ENCODE measurements around the gene NRN1L.
A peak's percentile ranks its signal among the peaks of the same experiment; 100 is the strongest.

The NRN1L gene

GRCh38 chr16:67841816-67842508 lies 42.7 kb upstream of the NRN1L start, which contains the start of gene THAP11:
Gene THAP11 (plus strand): TSS chr16:67842320. CDS start chr16:67842555, 235 bp downstream.
- Histone ChIP-seq H4K91ac (ENCODE audit: low read depth, low read length, poor library complexity) (peak within 1 kb of the TSS; percentile 22), H2BK12ac (ENCODE audit: low read length) (peak within 1 kb of the TSS; percentile 51), H3K9ac (ENCODE audit: low read depth, low read length, poor library complexity) (peak within 1 kb of the TSS; percentile 98), H3K4me3 (ENCODE audit: low read length in 2 of 2) (peak within 1 kb of the TSS; percentile 88 to 91), H3K4ac (ENCODE audit: low read length) (no peak within 1 kb of the TSS), H4K8ac (ENCODE audit: low read depth, low read length) (no peak within 1 kb of the TSS), H3K27ac (replicated peaks; ENCODE audit: low read length) (peak within 1 kb of the TSS; percentile 98), H3K27me3 (ENCODE audit: control insufficient read depth in 3 of 3, insufficient read depth in 3 of 3, low read depth in 1 of 3, low read length in 3 of 3) (no peaks in the 10 kb centered on the region), H3K79me1 (ENCODE audit: low read depth, low read length) (peaks cover 9% of the 10 kb centered on the region), H3K14ac (ENCODE audit: low read length) (peak within 1 kb of the TSS; percentile 98), H3K4me1 (ENCODE audit: control insufficient read depth in 2 of 2, insufficient read depth in 1 of 2, low read depth in 1 of 2, low read length in 2 of 2) (peaks cover 20 to 23% of the 10 kb centered on the region in 2 donors), H3K4me2 (ENCODE audit: insufficient read depth, low read length, poor library complexity, severe bottlenecking) (peak within 1 kb of the TSS; percentile 89), H3K23ac (ENCODE audit: low read depth, low read length, poor library complexity) (peak within 1 kb of the TSS; percentile 99), H2AK5ac (ENCODE audit: low read depth, low read length) (peak within 1 kb of the TSS; percentile 35), H2BK120ac (ENCODE audit: low read depth, low read length) (no peak within 1 kb of the TSS), H2AFZ (ENCODE audit: low read length) (peak within 1 kb of the TSS; percentile 100), H2BK15ac (ENCODE audit: low read length) (peak within 1 kb of the TSS; percentile 95), H3K9me3 (replicated peaks in 1 of 2; ENCODE audit: control insufficient read depth in 2 of 2, insufficient read depth in 1 of 2, low read depth in 1 of 2, low read length in 2 of 2) (no peaks in the 10 kb centered on the region), H3K36me3 (replicated peaks in 1 of 2; ENCODE audit: control insufficient read depth in 2 of 2, insufficient read depth in 2 of 2, low read length in 2 of 2) (peaks cover 3 to 16% of the 10 kb centered on the region in 2 donors), H2BK5ac (ENCODE audit: low read length) (peak within 1 kb of the TSS; percentile 97), H3K18ac (ENCODE audit: low read length) (peak within 1 kb of the TSS; percentile 100)
- DNase-seq (ENCODE audit: low spot score), result peak; percentile 97
- no CpG with 5 or more reads among the region's 83 CpGs for WGBS, 2 donors (ENCODE audit: extremely low coverage in 2 of 2, insufficient read length in 2 of 2, insufficient replicate concordance in 1 of 2)

GRCh38 chr16:67842509-67843342 lies 42.0 kb upstream of the NRN1L start:
- peak overlapping the region; percentile 98 for H3K9ac ChIP-seq (ENCODE audit: low read depth, low read length, poor library complexity)
- H2BK5ac ChIP-seq (ENCODE audit: low read length), result peak overlapping the region; percentile 97
- peak overlapping the region; percentile 51 for H3K27ac ChIP-seq (replicated peaks; ENCODE audit: low read length)
- no peaks in the 10 kb centered on the region for H3K27me3 ChIP-seq (ENCODE audit: control insufficient read depth in 3 of 3, insufficient read depth in 3 of 3, low read depth in 1 of 3, low read length in 3 of 3)
- H2BK120ac ChIP-seq (ENCODE audit: low read depth, low read length), result no peak overlapping the region
- peak overlapping the region; percentile 95 for H2BK15ac ChIP-seq (ENCODE audit: low read length)
- H3K4me2 ChIP-seq (ENCODE audit: insufficient read depth, low read length, poor library complexity, severe bottlenecking), result peak overlapping the region; percentile 89
- H3K4me1 ChIP-seq (ENCODE audit: control insufficient read depth in 2 of 2, insufficient read depth in 1 of 2, low read depth in 1 of 2, low read length in 2 of 2), result peaks cover 20 to 23% of the 10 kb centered on the region in 2 donors
- peak; percentile 50 for DNase-seq (ENCODE audit: low spot score)
- peak overlapping the region; percentile 100 for H2AFZ ChIP-seq (ENCODE audit: low read length)
- H3K23ac ChIP-seq (ENCODE audit: low read depth, low read length, poor library complexity), result peak overlapping the region; percentile 99
- peaks cover 3 to 16% of the 10 kb centered on the region in 2 donors for H3K36me3 ChIP-seq (replicated peaks in 1 of 2; ENCODE audit: control insufficient read depth in 2 of 2, insufficient read depth in 2 of 2, low read length in 2 of 2)
- peak overlapping the region; percentile 22 for H4K91ac ChIP-seq (ENCODE audit: low read depth, low read length, poor library complexity)
- peaks cover 14% of the 10 kb centered on the region for H3K79me1 ChIP-seq (ENCODE audit: low read depth, low read length)
- no peak overlapping the region for H4K8ac ChIP-seq (ENCODE audit: low read depth, low read length)
- H3K9me3 ChIP-seq (replicated peaks in 1 of 2; ENCODE audit: control insufficient read depth in 2 of 2, insufficient read depth in 1 of 2, low read depth in 1 of 2, low read length in 2 of 2), result no peaks in the 10 kb centered on the region
- H3K18ac ChIP-seq (ENCODE audit: low read length), result peak overlapping the region; percentile 100
- WGBS, 2 donors (ENCODE audit: extremely low coverage in 2 of 2, insufficient read length in 2 of 2, insufficient replicate concordance in 1 of 2), result no CpG with 5 or more reads among the region's 67 CpGs
- no peak overlapping the region for H3K4ac ChIP-seq (ENCODE audit: low read length)
- peak overlapping the region; percentile 91 for H3K14ac ChIP-seq (ENCODE audit: low read length)
- H2BK12ac ChIP-seq (ENCODE audit: low read length), result peak overlapping the region; percentile 36
- H2AK5ac ChIP-seq (ENCODE audit: low read depth, low read length), result peak overlapping the region; percentile 35
- peak overlapping the region; percentile 88 to 91 for H3K4me3 ChIP-seq (ENCODE audit: low read length in 2 of 2)

GRCh38 chr16:67843343-67843765 lies 41.3 kb upstream of the NRN1L start:
- H2BK12ac ChIP-seq (ENCODE audit: low read length), result peak overlapping the region; percentile 36
- no peak overlapping the region for H3K14ac ChIP-seq (ENCODE audit: low read length)
- H2BK15ac ChIP-seq (ENCODE audit: low read length), result no peak overlapping the region
- H3K27me3 ChIP-seq (ENCODE audit: control insufficient read depth in 3 of 3, insufficient read depth in 3 of 3, low read depth in 1 of 3, low read length in 3 of 3), result no peaks in the 10 kb centered on the region
- no peak overlapping the region for H3K4ac ChIP-seq (ENCODE audit: low read length)
- H3K9me3 ChIP-seq (replicated peaks in 1 of 2; ENCODE audit: control insufficient read depth in 2 of 2, insufficient read depth in 1 of 2, low read depth in 1 of 2, low read length in 2 of 2), result no peaks in the 10 kb centered on the region
- H2BK120ac ChIP-seq (ENCODE audit: low read depth, low read length), result no peak overlapping the region
- H4K8ac ChIP-seq (ENCODE audit: low read depth, low read length), result no peak overlapping the region
- peak overlapping the region; percentile 89 for H3K4me2 ChIP-seq (ENCODE audit: insufficient read depth, low read length, poor library complexity, severe bottlenecking)
- H3K18ac ChIP-seq (ENCODE audit: low read length), result peak overlapping the region; percentile 79
- H2BK5ac ChIP-seq (ENCODE audit: low read length), result no peak overlapping the region
- H3K36me3 ChIP-seq (replicated peaks in 1 of 2; ENCODE audit: control insufficient read depth in 2 of 2, insufficient read depth in 2 of 2, low read length in 2 of 2), result peaks cover 3 to 16% of the 10 kb centered on the region in 2 donors
- no peak overlapping the region for H4K91ac ChIP-seq (ENCODE audit: low read depth, low read length, poor library complexity)
- no peak overlapping the region for H3K27ac ChIP-seq (replicated peaks; ENCODE audit: low read length)
- peaks cover 14% of the 10 kb centered on the region for H3K79me1 ChIP-seq (ENCODE audit: low read depth, low read length)
- peak overlapping the region; percentile 99 for H3K23ac ChIP-seq (ENCODE audit: low read depth, low read length, poor library complexity)
- no CpG with 5 or more reads among the region's 11 CpGs for WGBS, 2 donors (ENCODE audit: extremely low coverage in 2 of 2, insufficient read length in 2 of 2, insufficient replicate concordance in 1 of 2)
- no peak for DNase-seq (ENCODE audit: low spot score)
- peaks cover 22 to 23% of the 10 kb centered on the region in 2 donors for H3K4me1 ChIP-seq (ENCODE audit: control insufficient read depth in 2 of 2, insufficient read depth in 1 of 2, low read depth in 1 of 2, low read length in 2 of 2)
- H2AFZ ChIP-seq (ENCODE audit: low read length), result peak overlapping the region; percentile 100
- no peak overlapping the region for H2AK5ac ChIP-seq (ENCODE audit: low read depth, low read length)
- H3K9ac ChIP-seq (ENCODE audit: low read depth, low read length, poor library complexity), result peak overlapping the region; percentile 98
- peak overlapping the region; percentile 88 to 91 for H3K4me3 ChIP-seq (ENCODE audit: low read length in 2 of 2)

GRCh38 chr16:67844497-67844896 lies 40.2 kb upstream of the NRN1L start:
- Histone ChIP-seq H3K36me3 (replicated peaks in 1 of 2; ENCODE audit: control insufficient read depth in 2 of 2, insufficient read depth in 2 of 2, low read length in 2 of 2) (peaks cover 4 to 23% of the 10 kb centered on the region in 2 donors), H2BK12ac (ENCODE audit: low read length) (no peak overlapping the region), H2BK120ac (ENCODE audit: low read depth, low read length) (no peak overlapping the region), H3K14ac (ENCODE audit: low read length) (no peak overlapping the region), H3K9ac (ENCODE audit: low read depth, low read length, poor library complexity) (no peak overlapping the region), H2AK5ac (ENCODE audit: low read depth, low read length) (no peak overlapping the region), H3K79me1 (ENCODE audit: low read depth, low read length) (peaks cover 14% of the 10 kb centered on the region), H3K27ac (replicated peaks; ENCODE audit: low read length) (no peak overlapping the region), H3K18ac (ENCODE audit: low read length) (no peak overlapping the region), H3K4me3 (ENCODE audit: low read length in 2 of 2) (no peak overlapping the region), H3K27me3 (ENCODE audit: control insufficient read depth in 3 of 3, insufficient read depth in 3 of 3, low read depth in 1 of 3, low read length in 3 of 3) (no peaks in the 10 kb centered on the region), H4K91ac (ENCODE audit: low read depth, low read length, poor library complexity) (no peak overlapping the region), H2BK15ac (ENCODE audit: low read length) (no peak overlapping the region), H3K23ac (ENCODE audit: low read depth, low read length, poor library complexity) (no peak overlapping the region), H3K4me1 (ENCODE audit: control insufficient read depth in 2 of 2, insufficient read depth in 1 of 2, low read depth in 1 of 2, low read length in 2 of 2) (peaks cover 22 to 23% of the 10 kb centered on the region in 2 donors), H4K8ac (ENCODE audit: low read depth, low read length) (no peak overlapping the region), H2AFZ (ENCODE audit: low read length) (no peak overlapping the region), H3K4me2 (ENCODE audit: insufficient read depth, low read length, poor library complexity, severe bottlenecking) (no peak overlapping the region), H3K4ac (ENCODE audit: low read length) (no peak overlapping the region), H3K9me3 (replicated peaks in 1 of 2; ENCODE audit: control insufficient read depth in 2 of 2, insufficient read depth in 1 of 2, low read depth in 1 of 2, low read length in 2 of 2) (no peaks in the 10 kb centered on the region), H2BK5ac (ENCODE audit: low read length) (no peak overlapping the region)
- no peak for DNase-seq (ENCODE audit: low spot score)
- no CpG with 5 or more reads among the region's 4 CpGs for WGBS, 2 donors (ENCODE audit: extremely low coverage in 2 of 2, insufficient read length in 2 of 2, insufficient replicate concordance in 1 of 2)

All from neuronal stem cell (in vitro differentiated cells).